Measurements from ENCODE around the gene RAPGEF5. TPM values are rescaled to one million over a fixed set of nuclear protein-coding genes. Genes with fewer than 3 reads are reported as not detected.

The RAPGEF5 gene
- total and polyA plus RNA-seq, 4 experiments from 2014 or later: not detected

GRCh38 chr7:22390516-22390915, 33.6 kb upstream of the RAPGEF5 start:
- ChIA-PET POLR2A (ENCODE audit: partially characterized antibody) (no interaction called here), CTCF (ENCODE audit: partially characterized antibody) (no interaction called here)
- H3K9me3 Mint-ChIP-seq: no peaks in the 10 kb centered on the region
- Histone ChIP-seq H3K4me3 (ENCODE audit: low read length in 2 of 2) (no peak overlapping the region), H3K36me3 (ENCODE audit: insufficient read depth, low read length) (no peaks in the 10 kb centered on the region), H3K4me1 (ENCODE audit: insufficient read depth, low read length) (no peaks in the 10 kb centered on the region), H3K27ac (ENCODE audit: low read depth, low read length) (no peak overlapping the region), H3K27me3 (ENCODE audit: insufficient read depth, low read length) (no peaks in the 10 kb centered on the region), H3K9me3 (ENCODE audit: control insufficient read depth in 1 of 2, low read length in 2 of 2) (no peaks in the 10 kb centered on the region)
- H3K36me3 Mint-ChIP-seq: no peaks in the 10 kb centered on the region
- H3K27ac Mint-ChIP-seq: no peak overlapping the region
- peaks cover 0 to 2% (median 0%) of the 10 kb centered on the region in 4 donors for H3K4me1 Mint-ChIP-seq
- H3K4me3 Mint-ChIP-seq: no peak overlapping the region
- no peak for DNase-seq
- H3K27me3 Mint-ChIP-seq: peaks cover under 1 to 2% of the 10 kb centered on the region in 2 donors
- intact Hi-C loops (cut with micrococcal nuclease): no loop called here

GRCh38 chr7:22389892-22390291, 32.9 kb upstream of the RAPGEF5 start:
- Histone ChIP-seq H3K4me1 (ENCODE audit: insufficient read depth, low read length) (no peaks in the 10 kb centered on the region), H3K27me3 (ENCODE audit: insufficient read depth, low read length) (no peaks in the 10 kb centered on the region), H3K36me3 (ENCODE audit: insufficient read depth, low read length) (no peaks in the 10 kb centered on the region), H3K9me3 (ENCODE audit: control insufficient read depth in 1 of 2, low read length in 2 of 2) (no peaks in the 10 kb centered on the region), H3K4me3 (ENCODE audit: low read length in 2 of 2) (no peak overlapping the region), H3K27ac (ENCODE audit: low read depth, low read length) (no peak overlapping the region)
- H3K4me3 Mint-ChIP-seq: no peak overlapping the region
- H3K36me3 Mint-ChIP-seq: no peaks in the 10 kb centered on the region
- H3K4me1 Mint-ChIP-seq: peaks cover 0 to 2% (median 0%) of the 10 kb centered on the region in 4 donors
- ChIA-PET POLR2A (ENCODE audit: partially characterized antibody) (no interaction called here), CTCF (ENCODE audit: partially characterized antibody) (interaction anchor here (0.7 kb wide), 1 partner anchor 15 kb away, joined by 3 read pairs; no protein-coding TSS in a partner anchor)
- no peak overlapping the region for H3K27ac Mint-ChIP-seq
- no peaks in the 10 kb centered on the region for H3K9me3 Mint-ChIP-seq
- H3K27me3 Mint-ChIP-seq: peaks cover 2 to 4% of the 10 kb centered on the region in 2 donors
- DNase-seq: no peak
- intact Hi-C loops (cut with micrococcal nuclease): no loop called here

- Histone ChIP-seq H3K27me3 (ENCODE audit: insufficient read depth, low read length) (no peaks in the 10 kb centered on the region), H3K4me1 (ENCODE audit: insufficient read depth, low read length) (no peaks in the 10 kb centered on the region), H3K9me3 (ENCODE audit: control insufficient read depth in 1 of 2, low read length in 2 of 2) (no peaks in the 10 kb centered on the region), H3K36me3 (ENCODE audit: insufficient read depth, low read length) (no peaks in the 10 kb centered on the region), H3K4me3 (ENCODE audit: low read length in 2 of 2) (no peak overlapping the region), H3K27ac (ENCODE audit: low read depth, low read length) (no peak overlapping the region)
- Mint-ChIP-seq H3K36me3 (no peaks in the 10 kb centered on the region), H3K4me1 (peaks cover 0 to 2% (median 0%) of the 10 kb centered on the region in 4 donors), H3K27me3 (peaks cover 2 to 4% of the 10 kb centered on the region in 2 donors), H3K9me3 (no peaks in the 10 kb centered on the region), H3K4me3 (no peak overlapping the region), H3K27ac (no peak overlapping the region)
- no peak for DNase-seq
- CTCF ChIA-PET (ENCODE audit: partially characterized antibody): no interaction called here
- POLR2A ChIA-PET (ENCODE audit: partially characterized antibody): no interaction called here
- intact Hi-C loops (cut with micrococcal nuclease): no loop called here
Observed at GRCh38 chr7:22387583-22387982, 30.6 kb upstream of the RAPGEF5 start.

GRCh38 chr7:22386865-22387264, 29.9 kb upstream of the RAPGEF5 start:
- H3K4me1 ChIP-seq (ENCODE audit: insufficient read depth, low read length): no peaks in the 10 kb centered on the region
- H3K27ac Mint-ChIP-seq: no peak overlapping the region
- DNase-seq: no peak
- no peak overlapping the region for H3K27ac ChIP-seq (ENCODE audit: low read depth, low read length)
- no peak overlapping the region for H3K4me3 Mint-ChIP-seq
- no peaks in the 10 kb centered on the region for H3K36me3 ChIP-seq (ENCODE audit: insufficient read depth, low read length)
- intact Hi-C loops (cut with micrococcal nuclease): no loop called here
- no peaks in the 10 kb centered on the region for H3K9me3 ChIP-seq (ENCODE audit: control insufficient read depth in 1 of 2, low read length in 2 of 2)
- H3K36me3 Mint-ChIP-seq: no peaks in the 10 kb centered on the region
- H3K4me1 Mint-ChIP-seq: peaks cover 0 to 2% (median 0%) of the 10 kb centered on the region in 4 donors
- ChIA-PET POLR2A (ENCODE audit: partially characterized antibody) (no interaction called here), CTCF (ENCODE audit: partially characterized antibody) (no interaction called here)
- peaks cover 2 to 4% of the 10 kb centered on the region in 2 donors for H3K27me3 Mint-ChIP-seq
- no peaks in the 10 kb centered on the region for H3K27me3 ChIP-seq (ENCODE audit: insufficient read depth, low read length)
- H3K9me3 Mint-ChIP-seq: no peaks in the 10 kb centered on the region
- H3K4me3 ChIP-seq (ENCODE audit: low read length in 2 of 2): no peak overlapping the region

- H3K27ac Mint-ChIP-seq: no peak overlapping the region
- intact Hi-C loops (cut with micrococcal nuclease): no loop called here
- CTCF ChIA-PET (ENCODE audit: partially characterized antibody): no interaction called here
- peaks cover 0 to 2% (median 0%) of the 10 kb centered on the region in 4 donors for H3K4me1 Mint-ChIP-seq
- H3K4me3 Mint-ChIP-seq: no peak overlapping the region
- H3K9me3 Mint-ChIP-seq: no peaks in the 10 kb centered on the region
- POLR2A ChIA-PET (ENCODE audit: partially characterized antibody): no interaction called here
- Histone ChIP-seq H3K4me1 (ENCODE audit: insufficient read depth, low read length) (no peaks in the 10 kb centered on the region), H3K27me3 (ENCODE audit: insufficient read depth, low read length) (no peaks in the 10 kb centered on the region), H3K9me3 (ENCODE audit: control insufficient read depth in 1 of 2, low read length in 2 of 2) (no peaks in the 10 kb centered on the region), H3K4me3 (ENCODE audit: low read length in 2 of 2) (no peak overlapping the region), H3K36me3 (ENCODE audit: insufficient read depth, low read length) (no peaks in the 10 kb centered on the region), H3K27ac (ENCODE audit: low read depth, low read length) (no peak overlapping the region)
- H3K27me3 Mint-ChIP-seq: peaks cover 2 to 6% of the 10 kb centered on the region in 2 donors
- H3K36me3 Mint-ChIP-seq: no peaks in the 10 kb centered on the region
- DNase-seq: no peak
Observed at GRCh38 chr7:22386206-22386858, 29.4 kb upstream of the RAPGEF5 start.

GRCh38 chr7:22385326-22385725, 28.4 kb upstream of the RAPGEF5 start:
- H3K36me3 Mint-ChIP-seq: no peaks in the 10 kb centered on the region
- no peak overlapping the region for H3K4me3 ChIP-seq (ENCODE audit: low read length in 2 of 2)
- H3K4me1 Mint-ChIP-seq: no peaks in the 10 kb centered on the region

GRCh38 chr7:22380333-22380732, 23.4 kb upstream of the RAPGEF5 start:
- Histone ChIP-seq H3K4me1 (ENCODE audit: insufficient read depth, low read length) (no peaks in the 10 kb centered on the region), H3K27me3 (ENCODE audit: insufficient read depth, low read length) (no peaks in the 10 kb centered on the region), H3K4me3 (ENCODE audit: low read length in 2 of 2) (no peak overlapping the region), H3K9me3 (ENCODE audit: control insufficient read depth in 1 of 2, low read length in 2 of 2) (no peaks in the 10 kb centered on the region), H3K27ac (ENCODE audit: low read depth, low read length) (no peak overlapping the region), H3K36me3 (ENCODE audit: insufficient read depth, low read length) (no peaks in the 10 kb centered on the region)
- Mint-ChIP-seq H3K27me3 (peaks cover 3% of the 10 kb centered on the region in 2 donors), H3K27ac (no peak overlapping the region), H3K4me3 (no peak overlapping the region), H3K36me3 (no peaks in the 10 kb centered on the region), H3K4me1 (no peaks in the 10 kb centered on the region), H3K9me3 (peaks cover 0 to 1% (median 0%) of the 10 kb centered on the region in 8 donors)
- no peak for DNase-seq
- intact Hi-C loops (cut with micrococcal nuclease): no loop called here
- POLR2A ChIA-PET (ENCODE audit: partially characterized antibody): no interaction called here
- CTCF ChIA-PET (ENCODE audit: partially characterized antibody): no interaction called here

More at GRCh38 chr7:22385326-22385725, 28.4 kb upstream of the RAPGEF5 start:
- Mint-ChIP-seq H3K4me3 (no peak overlapping the region), H3K27me3 (peaks cover 2 to 6% of the 10 kb centered on the region in 2 donors), H3K27ac (no peak overlapping the region), H3K9me3 (no peaks in the 10 kb centered on the region)
- Histone ChIP-seq H3K9me3 (ENCODE audit: control insufficient read depth in 1 of 2, low read length in 2 of 2) (no peaks in the 10 kb centered on the region), H3K4me1 (ENCODE audit: insufficient read depth, low read length) (no peaks in the 10 kb centered on the region), H3K27me3 (ENCODE audit: insufficient read depth, low read length) (no peaks in the 10 kb centered on the region), H3K27ac (ENCODE audit: low read depth, low read length) (no peak overlapping the region), H3K36me3 (ENCODE audit: insufficient read depth, low read length) (no peaks in the 10 kb centered on the region)
- intact Hi-C loops (cut with micrococcal nuclease): no loop called here
- CTCF ChIA-PET (ENCODE audit: partially characterized antibody): no interaction called here
- DNase-seq: no peak
- POLR2A ChIA-PET (ENCODE audit: partially characterized antibody): no interaction called here
